SU-DHL-6 (cell line): ENCODE results near the gene GALNT17.

Experiments used
- H2AFZ ChIP-seq: fragments of 200-600 bp; sonication (generic); 2 replicates; pipeline ENCODE4 v1.6.1; 2014; ENCODE audit warnings: low read depth, mild to moderate bottlenecking, moderate library complexity, mixed read lengths, antibody characterized with exemption, low read length; ENCODE audit not compliant: severe bottlenecking
- H3F3A ChIP-seq: fragments of 200-600 bp; shearing (Covaris generic); 2 replicates; pipeline ENCODE4 v1.6.0; 2016; ENCODE audit warnings: antibody characterized with exemption, mild to moderate bottlenecking; ENCODE audit not compliant: insufficient read depth
- H3K27ac ChIP-seq: fragments of 200-600 bp; sonication (generic); 2 replicates; pipeline ENCODE4 v1.5.1; 2016; ENCODE audit warnings: low read depth, mild to moderate bottlenecking, low read length, moderate library complexity, mixed read lengths
- H3K27me3 ChIP-seq: fragments of 200-600 bp; sonication (generic), shearing (Covaris generic); 2 replicates; pipeline ENCODE4 v1.6.0; 2014; ENCODE audit warnings: mild to moderate bottlenecking, low read length
- H3K36me3 ChIP-seq: fragments of 200-600 bp; sonication (generic); 2 replicates; pipeline ENCODE4 v1.6.1; 2014; ENCODE audit warnings: mild to moderate bottlenecking, low read length, mixed read lengths
- H3K4me2 ChIP-seq: fragments of 300-600, 200-600 bp; shearing (Covaris generic), sonication (generic); 2 replicates; pipeline ENCODE4 v1.6.0; 2014; ENCODE audit warnings: low read length, low read depth, mild to moderate bottlenecking; ENCODE audit not compliant: poor library complexity, severe bottlenecking
- H3K4me3 ChIP-seq: fragments of 200-600 bp; sonication (generic); 2 replicates; pipeline ENCODE4 v1.5.1; 2014; ENCODE audit warnings: antibody characterized with exemption, low read length, mild to moderate bottlenecking, mixed read lengths; ENCODE audit not compliant: insufficient read depth, poor library complexity, severe bottlenecking
- H3K79me2 ChIP-seq: fragments of 200-600 bp; sonication (generic); 2 replicates; pipeline ENCODE4 v1.6.1; 2014; ENCODE audit warnings: mild to moderate bottlenecking, low read length, moderate library complexity; ENCODE audit not compliant: insufficient read depth
- H3K9ac ChIP-seq: fragments of 200-600 bp; sonication (generic); 2 replicates; pipeline ENCODE4 v1.7.0; 2014; ENCODE audit warnings: mild to moderate bottlenecking, low read length
- H3K9me2 ChIP-seq: fragments of 200-600 bp; sonication (generic); replicated peaks from 2 replicates; pipeline ENCODE4 v1.6.1; 2014; ENCODE audit warnings: low read length; ENCODE audit not compliant: insufficient read depth
- H3K9me3 ChIP-seq: fragments of 200-600 bp; sonication (generic); 2 replicates; pipeline ENCODE4 v1.6.1; 2014; ENCODE audit warnings: low read length, mixed read lengths; ENCODE audit not compliant: insufficient read depth
- H4K20me1 ChIP-seq: fragments of 200-600 bp; sonication (generic); 2 replicates; pipeline ENCODE4 v1.6.1; 2014; ENCODE audit warnings: low read depth, mild to moderate bottlenecking, antibody characterized with exemption, low read length, moderate library complexity, mixed read lengths
- CTCF ChIP-seq: fragments of 200-600 bp; sonication (generic); IDR thresholded peaks from one replicate; pipeline ENCODE4 v1.5.1; 2017; ENCODE audit warnings: antibody characterized with exemption, mild to moderate bottlenecking, low read length, moderate library complexity; ENCODE audit not compliant: insufficient read depth, poor library complexity, severe bottlenecking
- EZH2phosphoT487 ChIP-seq: fragments of 200-600 bp; sonication (generic), shearing (Covaris generic); conservative IDR thresholded peaks from 2 replicates; pipeline ENCODE4 v1.6.1; 2018; ENCODE audit warnings: mild to moderate bottlenecking, antibody characterized with exemption, low read length, moderate library complexity, mixed read lengths

Gene GALNT17

GRCh38 chr7:71558806-71559613, 427.1 kb downstream of the GALNT17 start:
- Histone ChIP-seq H3K36me3 (no peaks in the 10 kb centered on the region), H3K9ac (no peak overlapping the region), H3K79me2 (no peaks in the 10 kb centered on the region), H3K27ac (no peak overlapping the region), H3F3A (no peaks in the 10 kb centered on the region), H2AFZ (no peak overlapping the region), H3K4me2 (no peak overlapping the region), H3K9me2 (no peaks in the 10 kb centered on the region), H3K4me3 (no peak overlapping the region), H3K27me3 (no peaks in the 10 kb centered on the region), H4K20me1 (no peaks in the 10 kb centered on the region), H3K9me3 (no peaks in the 10 kb centered on the region; the same call in 1 of the 2 replicates)
- no peak for TF ChIP-seq EZH2phosphoT487
- no peak for TF ChIP-seq CTCF

- no peaks in the 10 kb centered on the region for H4K20me1 ChIP-seq
- no peaks in the 10 kb centered on the region for H3K36me3 ChIP-seq
- no peak overlapping the region for H3K27ac ChIP-seq
- H3K4me2 ChIP-seq: no peak overlapping the region
- no peaks in the 10 kb centered on the region for H3K79me2 ChIP-seq
- H2AFZ ChIP-seq: no peak overlapping the region
- H3K4me3 ChIP-seq: no peak overlapping the region
- no peaks in the 10 kb centered on the region for H3K27me3 ChIP-seq
- H3K9me2 ChIP-seq: no peaks in the 10 kb centered on the region
- H3F3A ChIP-seq: no peaks in the 10 kb centered on the region
- H3K9ac ChIP-seq: no peak overlapping the region
- TF ChIP-seq CTCF (no peak), EZH2phosphoT487 (no peak)
- no peaks in the 10 kb centered on the region for H3K9me3 ChIP-seq
Observed at GRCh38 chr7:71560354-71560995, 428.5 kb downstream of the GALNT17 start.

- Histone ChIP-seq H3K36me3 (no peaks in the 10 kb centered on the region), H3K4me3 (no peak overlapping the region), H3K4me2 (no peak overlapping the region), H3K27me3 (no peaks in the 10 kb centered on the region), H4K20me1 (no peaks in the 10 kb centered on the region), H3F3A (no peaks in the 10 kb centered on the region), H3K9me3 (no peaks in the 10 kb centered on the region), H3K9me2 (no peaks in the 10 kb centered on the region), H2AFZ (no peak overlapping the region), H3K79me2 (no peaks in the 10 kb centered on the region), H3K27ac (no peak overlapping the region), H3K9ac (no peak overlapping the region)
- TF ChIP-seq CTCF (no peak), EZH2phosphoT487 (no peak)
Observed at GRCh38 chr7:71563276-71563675, 431.3 kb downstream of the GALNT17 start.
